ENCODE results near the gene CNST. TPM values are rescaled to one million over a fixed set of nuclear protein-coding genes. Genes with fewer than 3 reads are reported as not detected.

CNST gene
- total and polyA plus RNA-seq, 9 of the 15 experiments (the other 6 are each of a cell fraction or from before 2014, with no cell fraction given) = 17.0 to 55.3 (median 30.8) TPM

GRCh38 chr1:246617768-246618167 lies 51.5 kb downstream of the CNST start:
- H3K9ac ChIP-seq (ENCODE audit: insufficient read depth in 1 of 2, low read depth in 2 of 2, low read length in 2 of 2) = no peak overlapping the region

More at GRCh38 chr1:246617768-246618167, 51.5 kb downstream of the CNST start:
- BruUV-seq (replicated peaks) = no TSS peak
- Histone ChIP-seq H3K9me1 (ENCODE audit: control insufficient read depth, insufficient read depth, low read length) (no peaks in the 10 kb centered on the region), H3K4me3 (no peak overlapping the region), H4K20me1 (replicated peaks; ENCODE audit: control insufficient read depth, insufficient read depth, low read length) (0 out of 2 replicates have a peak, but pooled peaks cover 3% of the 10 kb centered on the region), H3K36me3 (ENCODE audit: control insufficient read depth, insufficient read depth, low read length) (peaks cover 38% of the 10 kb centered on the region), H3K4me2 (ENCODE audit: insufficient read depth, low read length) (no peak overlapping the region), H3K79me2 (ENCODE audit: control insufficient read depth, insufficient read depth, low read length) (peaks cover 70% of the 10 kb centered on the region), H3K27me3 (ENCODE audit: control insufficient read depth in 2 of 2, insufficient read depth in 2 of 2, low read length in 2 of 2) (no peaks in the 10 kb centered on the region), H3K9me3 (replicated peaks; ENCODE audit: control insufficient read depth, insufficient read depth, low read depth, low read length) (no peaks in the 10 kb centered on the region), H2AFZ (ENCODE audit: low read depth, low read length) (no peak overlapping the region), H3K4me1 (replicated peaks in 1 of 2; ENCODE audit: control insufficient read depth in 2 of 2, insufficient read depth in 2 of 2, low read length in 2 of 2) (peaks cover 0 to 5% of the 10 kb centered on the region in 2 experiments; a peak in 1 of 5 replicates), H3K27ac (ENCODE audit: extremely low read depth, low read depth, low read length) (no peak overlapping the region)
- in situ Hi-C loops (cut with MboI) = no loop called here
- whole genome bisulfite sequencing (ENCODE audit: insufficient coverage, low coverage, missing lambda C conversion rate) = 82% methylated on average over 3 of the region's 3 CpGs
- DNase-seq (ENCODE audit: extremely low read depth in 1 of 4, low spot score in 3 of 4) (no peak), FAIRE-seq (no peak), ATAC-seq (peak; percentile 59)
- CTCF ChIA-PET (ENCODE audit: low intra/inter-chr PET ratio) = no interaction called here
- POLR2A ChIA-PET = interaction anchor here (0.9 to 1.4 kb wide), 3 partner anchors 9 to 21 kb away, joined by 3 to 4 read pairs (median 3); no protein-coding TSS in a partner anchor
- TF ChIP-seq NFE2L1 (tag; IDR thresholded peaks at IDR 0.05; ENCODE audit: borderline replicate concordance, low read depth) (no peak), ZNF639 (CRISPR knock-in tag; conservative IDR thresholded peaks at IDR 0.05 in 1 of 2, IDR thresholded peaks at IDR 0.05 in 1 of 2) (no peak), AFF4 (CRISPR knock-in tag; IDR thresholded peaks at IDR 0.05) (no peak), ZNF316 (IDR thresholded peaks at IDR 0.05) (no peak)
- intact Hi-C loops (cut with micrococcal nuclease) = no loop called here

Data from K562 (cell line).